ENCODE results near the gene MGLL. TPM values are rescaled to one million over a fixed set of nuclear protein-coding genes. Genes with fewer than 3 reads are reported as not detected.

MGLL gene
- total and polyA plus RNA-seq, 9 of the 15 experiments (the other 6 are each of a cell fraction or from before 2014, with no cell fraction given) = 0.12 to 0.32 (median 0.18) TPM; not detected in 6

DNA sequence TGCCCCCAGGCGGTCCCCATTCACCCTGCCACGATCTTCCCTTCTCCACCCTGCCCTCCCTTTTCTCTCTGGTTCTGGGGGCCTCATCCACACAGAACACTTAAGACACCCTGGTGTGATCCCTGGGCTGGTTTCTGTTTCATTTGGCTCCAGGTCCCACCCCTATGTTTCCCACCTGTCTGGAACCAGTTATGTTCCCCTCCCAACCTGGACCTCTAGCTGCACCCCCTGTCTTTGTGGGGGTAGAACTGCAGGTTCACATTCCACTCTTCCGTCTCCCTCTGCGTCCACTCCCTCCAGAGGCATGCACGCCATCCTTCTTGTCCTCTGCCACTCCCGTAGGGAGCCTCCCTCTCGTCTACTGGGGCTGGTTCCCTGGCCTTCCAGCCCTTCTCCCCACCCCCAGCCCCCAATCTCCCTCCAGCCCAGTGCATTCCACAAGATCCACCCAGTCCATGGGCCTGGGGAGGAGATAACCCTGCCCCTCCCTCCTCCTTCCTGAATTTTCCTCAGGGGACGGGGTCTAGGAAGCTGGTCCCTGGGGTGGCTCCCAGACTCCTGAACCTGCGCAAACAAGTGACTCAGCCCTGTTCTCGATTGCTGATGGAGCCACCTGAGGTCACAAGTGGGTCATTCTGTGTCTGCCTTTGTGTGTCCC lies 75.8 kb downstream of the MGLL start:
- no peaks in the 10 kb centered on the region for H3K36me3 ChIP-seq (ENCODE audit: control insufficient read depth, insufficient read depth, low read length)
- H3K4me2 ChIP-seq (ENCODE audit: insufficient read depth, low read length) = no peak overlapping the region; the same call in 1 of the 2 replicates
- ATAC-seq (peak; percentile 75), FAIRE-seq (no peak), DNase-seq (ENCODE audit: extremely low read depth in 1 of 4, low spot score in 3 of 4) (peak in 3 of 4 experiments; percentile 28 to 38 (median 33))
- H3K9me3 ChIP-seq (replicated peaks; ENCODE audit: control insufficient read depth, insufficient read depth, low read depth, low read length) = no peaks in the 10 kb centered on the region
- POLR2A ChIA-PET = interaction anchor here (1.1 kb wide), 1 partner anchor 9 kb away, joined by 3 read pairs; no protein-coding TSS in a partner anchor
- no peaks in the 10 kb centered on the region for H4K20me1 ChIP-seq (replicated peaks; ENCODE audit: control insufficient read depth, insufficient read depth, low read length)
- peaks cover 18 to 63% of the 10 kb centered on the region in 2 experiments for H3K27me3 ChIP-seq (ENCODE audit: control insufficient read depth in 2 of 2, insufficient read depth in 2 of 2, low read length in 2 of 2)
- in situ Hi-C loops (cut with MboI) = no loop called here
- no peak for TF ChIP-seq SOX6 (IDR thresholded peaks at IDR 0.05)
- TF ChIP-seq CTCF (IDR thresholded peaks at IDR 0.05 in 2 of 3, conservative IDR thresholded peaks at IDR 0.05 in 1 of 3; ENCODE audit: insufficient read depth in 2 of 3, low read depth in 1 of 3, low read length in 3 of 3) = peak; percentile 47 to 50 (median 47)
- no peak for TF ChIP-seq ZNF740 (CRISPR knock-in tag; IDR thresholded peaks at IDR 0.05)
- TF ChIP-seq ZNF740 (tag; IDR thresholded peaks at IDR 0.05) = no peak
- TF ChIP-seq SLC30A9 (CRISPR knock-in tag; IDR thresholded peaks at IDR 0.05) = no peak
- no peak for TF ChIP-seq JUND (IDR thresholded peaks at IDR 0.05; ENCODE audit: borderline replicate concordance, low read depth, low read length)
- TF ChIP-seq JUND (tag; IDR thresholded peaks at IDR 0.05; ENCODE audit: borderline replicate concordance, low read depth, low read length) = no peak
- peak in 1 of 2 experiments; percentile 35; a peak in 1 of 4 replicates for TF ChIP-seq RAD21 (CRISPR knock-in tag; conservative IDR thresholded peaks at IDR 0.05 in 1 of 2, IDR thresholded peaks at IDR 0.05 in 1 of 2)
- no peak for TF ChIP-seq CREM (IDR thresholded peaks at IDR 0.05; ENCODE audit: low read depth)
- no peak for TF ChIP-seq SMARCA4 (IDR thresholded peaks at IDR 0.05)
- intact Hi-C loops (cut with micrococcal nuclease) = loop anchor here (5.0 kb wide), 1 partner anchor 49 kb away; no protein-coding TSS in a partner anchor
- CTCF ChIA-PET (ENCODE audit: low intra/inter-chr PET ratio) = no interaction called here
- 0% methylated on average over 6 of the region's 10 CpGs for WGBS (ENCODE audit: insufficient coverage, low coverage, missing lambda C conversion rate)
- H3K79me2 ChIP-seq (ENCODE audit: control insufficient read depth, insufficient read depth, low read length) = no peaks in the 10 kb centered on the region
- H3K4me1 ChIP-seq (replicated peaks in 1 of 2; ENCODE audit: control insufficient read depth in 2 of 2, insufficient read depth in 2 of 2, low read length in 2 of 2) = no peaks in the 10 kb centered on the region
- H3K9ac ChIP-seq (ENCODE audit: insufficient read depth in 1 of 2, low read depth in 2 of 2, low read length in 2 of 2) = no peak overlapping the region
- no peak overlapping the region for H3K27ac ChIP-seq (ENCODE audit: extremely low read depth, low read depth, low read length)
- no TSS peak for BruUV-seq (replicated peaks)
- H3K9me1 ChIP-seq (ENCODE audit: control insufficient read depth, insufficient read depth, low read length) = no peaks in the 10 kb centered on the region
- H2AFZ ChIP-seq (ENCODE audit: low read depth, low read length) = no peak overlapping the region
- H3K4me3 ChIP-seq = no peak overlapping the region
